Measurements from ENCODE around the gene KIF21B.

The KIF21B gene

DNA sequence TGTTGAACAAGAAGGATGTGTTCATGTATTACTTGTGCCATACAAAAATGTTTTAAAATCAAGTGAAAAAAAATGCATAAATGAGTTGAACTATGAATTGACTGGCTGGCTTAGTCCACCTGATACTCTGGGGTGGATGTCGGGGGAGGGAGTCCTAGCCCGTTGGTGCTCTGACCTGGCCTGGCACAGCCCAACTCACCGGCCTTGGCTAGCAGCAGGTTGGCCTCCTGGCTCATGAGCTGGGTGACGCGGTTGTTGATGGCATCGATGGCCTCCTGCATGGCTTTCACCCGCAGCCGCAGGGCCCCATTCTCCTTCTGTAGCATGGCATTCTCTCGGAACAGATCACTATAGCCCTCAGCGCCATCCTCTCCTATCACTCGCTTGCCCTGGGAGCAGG is 21.6 kb downstream of the KIF21B start:
- FAIRE-seq (peak; percentile 49), DNase-seq (ENCODE audit: insufficient read length, low spot score) (no peak)

DNA sequence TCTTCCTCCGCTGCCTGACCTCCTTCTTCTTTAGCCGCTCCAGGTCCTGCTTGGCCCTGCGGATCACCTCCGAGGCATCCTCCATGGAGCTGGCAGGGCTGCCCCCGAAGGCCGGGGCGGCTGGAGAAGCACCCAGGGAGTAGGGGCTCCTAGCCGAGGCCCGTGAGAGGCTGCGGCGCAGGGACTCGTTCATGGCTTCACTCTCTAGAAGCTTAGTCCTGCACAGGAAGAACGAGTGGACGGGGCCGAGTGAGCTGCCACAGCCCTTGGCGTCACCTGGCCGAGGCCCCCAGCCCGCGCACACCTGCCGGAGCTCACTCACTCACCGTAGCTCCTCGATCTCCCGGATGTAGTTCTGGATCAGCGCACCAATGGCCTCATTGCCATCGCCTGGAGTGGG is 23.1 kb downstream of the KIF21B start:
- DNase-seq (ENCODE audit: insufficient read length, low spot score) (no peak), FAIRE-seq (no peak)

DNA sequence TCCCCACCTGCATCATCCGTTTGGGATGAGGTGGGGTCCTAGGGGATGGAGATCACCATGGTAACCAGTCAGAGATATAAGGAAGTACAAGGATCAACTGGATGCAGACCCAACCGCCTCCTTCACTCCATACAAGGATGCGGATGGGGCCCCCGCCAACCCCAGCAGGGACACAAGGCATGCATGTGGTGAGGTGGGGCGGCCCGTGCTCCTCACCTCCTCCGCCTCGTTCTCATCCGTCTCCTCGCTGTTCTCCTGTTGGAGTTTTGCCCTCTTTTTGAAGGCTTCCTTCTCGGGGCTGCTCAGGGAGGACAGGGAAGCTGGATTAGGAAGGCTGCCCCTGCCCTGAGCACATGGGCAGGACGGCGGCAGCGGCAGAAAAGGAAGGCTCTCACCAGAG is 23.8 kb downstream of the KIF21B start:
- FAIRE-seq (no peak), DNase-seq (ENCODE audit: insufficient read length, low spot score) (no peak)

DNA sequence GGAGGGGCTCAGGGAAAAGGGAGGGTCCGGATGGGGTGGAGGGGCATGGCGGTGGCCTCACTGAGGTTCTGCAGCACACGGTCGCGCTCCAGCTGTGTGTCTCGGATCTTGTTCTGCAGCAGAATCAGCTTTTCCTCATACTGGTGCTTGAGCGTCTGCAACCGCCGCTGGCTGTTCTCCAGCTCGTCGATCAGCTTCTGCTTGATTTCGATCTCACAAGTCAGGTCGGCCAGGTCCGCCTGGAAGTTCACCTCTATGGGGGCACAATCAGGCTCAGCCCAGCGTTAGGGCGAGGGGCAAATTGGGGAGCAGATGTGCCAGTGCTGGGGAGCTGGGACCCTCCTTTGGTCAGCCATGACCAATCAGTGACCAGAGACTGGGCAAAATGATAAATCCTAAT is 25.2 kb downstream of the KIF21B start:
- DNase-seq (ENCODE audit: insufficient read length, low spot score): no peak
- FAIRE-seq: no peak

DNA sequence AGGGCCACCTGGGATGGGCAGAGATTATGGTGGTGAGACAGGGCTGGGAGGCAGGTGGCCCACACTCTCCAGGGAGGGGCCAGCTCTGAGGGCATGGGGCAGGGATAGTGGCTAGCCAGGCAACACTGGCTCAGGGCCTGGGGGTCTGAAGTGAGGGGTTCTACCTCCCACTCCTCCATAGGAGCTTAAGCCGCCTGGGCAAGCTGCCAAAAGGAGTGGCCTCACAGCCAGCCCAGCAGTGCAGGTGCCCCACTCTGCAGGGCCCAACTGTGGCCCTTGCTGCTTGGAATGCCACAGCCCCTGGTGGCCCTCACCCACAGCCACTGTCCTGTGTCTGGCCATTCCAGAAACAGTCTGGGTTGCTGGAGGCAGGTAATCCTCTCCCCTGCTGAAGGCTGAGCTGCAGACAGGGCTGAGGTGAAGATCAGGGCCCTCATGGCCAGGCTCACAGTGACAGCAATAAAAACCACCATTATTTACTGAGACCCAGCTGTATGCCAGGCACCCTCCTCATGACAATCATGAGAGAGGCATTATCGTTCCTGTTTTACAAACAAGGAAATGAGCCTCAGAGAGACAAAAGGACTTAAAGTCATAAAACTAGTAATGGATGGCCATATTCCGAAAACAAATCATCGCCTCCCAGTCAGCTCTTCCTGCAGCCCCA is 31.0 kb downstream of the KIF21B start:
- DNase-seq (ENCODE audit: insufficient read length, low spot score) (no peak), FAIRE-seq (no peak)

DNA sequence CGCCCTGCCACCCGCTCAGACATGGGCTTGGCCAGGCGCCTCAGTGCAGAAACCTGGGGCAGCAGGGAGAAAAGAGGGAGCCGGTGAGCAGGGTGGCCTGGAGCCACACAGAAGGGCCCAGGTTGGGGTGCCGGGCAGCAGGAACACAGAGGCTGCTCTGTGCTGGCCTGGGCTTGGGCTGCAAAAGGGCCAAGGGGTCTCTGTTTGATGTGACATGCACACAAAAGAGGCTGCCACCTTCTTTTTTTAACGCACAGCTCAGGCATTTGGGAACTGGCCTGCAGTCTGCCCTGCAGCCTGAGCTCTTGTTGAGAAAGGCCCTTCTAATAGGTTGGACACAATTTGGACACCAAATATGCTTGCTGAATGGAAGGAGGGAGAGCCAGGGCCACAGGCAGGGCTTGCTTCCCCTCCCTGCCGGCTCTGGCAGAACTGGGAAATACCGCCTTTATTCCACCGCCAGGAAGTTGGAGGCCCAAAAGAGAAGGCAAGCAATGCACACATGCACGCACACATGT is 32.4 kb downstream of the KIF21B start:
- FAIRE-seq (no peak), DNase-seq (ENCODE audit: insufficient read length, low spot score) (no peak)

DNA sequence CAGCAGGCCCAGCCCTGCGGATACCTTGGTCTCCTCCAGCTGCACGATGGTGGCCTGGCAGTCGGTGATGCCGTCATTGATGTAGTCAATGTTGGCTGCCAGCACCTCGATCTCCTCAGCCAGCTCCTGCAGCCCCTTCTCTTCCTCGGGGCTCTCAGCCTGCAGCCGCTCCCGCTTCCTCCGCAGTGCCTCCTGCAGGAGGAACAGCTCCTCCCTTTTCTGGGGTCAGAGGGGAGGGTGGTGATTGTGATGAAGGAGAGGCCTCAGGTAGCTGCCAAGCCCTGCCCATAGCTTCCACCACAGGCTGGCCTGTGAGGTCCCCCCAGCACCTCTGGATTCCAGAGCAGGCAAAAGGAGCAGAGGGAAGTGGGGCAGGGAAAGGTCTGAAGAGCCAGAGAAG is 33.4 kb downstream of the KIF21B start:
- FAIRE-seq: no peak
- DNase-seq (ENCODE audit: insufficient read length, low spot score): no peak

DNA sequence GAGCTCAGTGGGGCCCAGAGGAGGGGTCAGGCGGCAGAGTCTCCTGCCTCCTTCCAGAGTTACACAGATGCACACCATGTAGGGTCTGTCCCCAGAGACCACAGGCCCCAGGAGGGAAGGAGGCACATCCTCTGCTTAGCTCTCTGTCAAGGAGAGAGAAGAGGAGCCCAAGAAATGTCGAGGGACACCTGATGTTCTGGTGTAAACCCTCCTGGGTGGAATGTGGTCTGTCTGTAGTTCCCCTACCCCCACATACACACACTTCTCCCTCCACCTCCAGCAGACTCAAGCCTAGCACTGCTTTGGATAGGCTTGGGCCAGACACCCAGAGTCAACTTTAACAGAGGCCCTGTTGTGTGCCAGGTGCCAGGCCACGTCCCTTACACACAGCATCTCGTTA is 34.2 kb downstream of the KIF21B start:
- DNase-seq (ENCODE audit: insufficient read length, low spot score) (no peak), FAIRE-seq (peak; percentile 13)

DNA sequence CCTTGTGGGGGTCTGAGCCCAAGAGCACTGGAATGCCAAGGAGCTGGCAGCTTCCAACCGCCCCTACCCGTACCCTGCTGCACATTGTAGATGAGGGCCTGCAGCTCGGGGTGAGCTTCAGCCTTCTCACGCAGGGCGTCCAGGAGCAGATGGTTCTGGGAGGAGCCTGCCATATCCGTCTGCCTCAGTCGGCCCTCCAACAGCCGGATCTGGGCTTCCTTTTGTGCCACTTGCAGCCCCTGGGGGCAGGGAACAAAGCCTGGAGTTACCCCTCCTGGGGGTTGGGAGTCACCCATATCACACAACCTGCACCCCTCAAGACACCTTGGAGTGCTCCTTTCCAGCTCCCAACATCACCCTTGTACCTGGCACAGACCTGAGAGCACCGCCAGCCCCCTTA is 34.8 kb downstream of the KIF21B start:
- FAIRE-seq: no peak
- DNase-seq (ENCODE audit: insufficient read length, low spot score): no peak

DNA sequence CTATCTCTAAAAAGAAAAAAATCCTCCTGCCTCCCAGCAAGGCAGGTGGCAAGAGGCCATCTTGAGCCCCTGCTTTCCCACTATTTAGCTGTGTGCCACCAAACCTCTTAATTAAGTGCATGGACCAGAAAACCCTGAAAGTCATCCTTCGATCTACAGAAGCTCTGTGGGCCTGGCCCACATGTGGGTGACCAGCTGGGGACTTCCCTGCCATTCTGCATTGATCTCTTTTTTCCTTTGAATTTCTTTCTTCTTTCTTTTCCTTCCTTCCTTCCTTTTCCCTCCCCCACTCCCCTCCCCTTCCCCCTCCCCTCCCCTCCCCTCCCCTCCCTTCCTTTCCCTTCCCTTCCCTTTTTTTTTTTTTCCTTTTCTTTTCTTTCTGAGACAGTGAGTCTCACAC is 38.0 kb downstream of the KIF21B start:
- no peak for FAIRE-seq
- no peak for DNase-seq (ENCODE audit: insufficient read length, low spot score)

DNA sequence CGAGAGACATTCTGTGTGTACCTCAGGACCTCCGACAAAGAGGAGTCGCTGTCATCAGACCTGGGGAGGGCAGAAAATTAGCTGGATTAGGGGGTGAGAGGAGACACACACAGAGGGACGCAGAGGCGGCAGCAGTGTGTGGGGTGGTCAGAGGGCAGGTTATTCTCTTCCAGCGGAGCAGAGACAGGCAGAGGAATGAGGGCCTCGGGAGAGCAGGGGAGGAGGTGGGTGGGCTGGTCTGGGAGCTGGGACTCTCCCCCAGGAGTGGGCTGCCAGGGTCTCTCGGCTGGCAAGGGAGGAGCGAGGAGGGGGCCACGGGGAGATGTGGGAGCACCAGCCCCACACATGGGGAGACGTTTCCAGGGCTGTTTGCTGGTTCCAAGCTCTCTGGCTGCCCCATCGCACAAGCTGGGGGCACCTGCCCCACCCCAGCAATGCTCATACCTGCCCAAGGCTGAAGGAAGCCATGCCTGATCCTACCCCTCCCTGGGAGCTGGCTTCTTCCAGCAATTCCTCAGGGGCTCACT is 40.4 kb downstream of the KIF21B start:
- FAIRE-seq: no peak
- DNase-seq (ENCODE audit: insufficient read length, low spot score): no peak

DNA sequence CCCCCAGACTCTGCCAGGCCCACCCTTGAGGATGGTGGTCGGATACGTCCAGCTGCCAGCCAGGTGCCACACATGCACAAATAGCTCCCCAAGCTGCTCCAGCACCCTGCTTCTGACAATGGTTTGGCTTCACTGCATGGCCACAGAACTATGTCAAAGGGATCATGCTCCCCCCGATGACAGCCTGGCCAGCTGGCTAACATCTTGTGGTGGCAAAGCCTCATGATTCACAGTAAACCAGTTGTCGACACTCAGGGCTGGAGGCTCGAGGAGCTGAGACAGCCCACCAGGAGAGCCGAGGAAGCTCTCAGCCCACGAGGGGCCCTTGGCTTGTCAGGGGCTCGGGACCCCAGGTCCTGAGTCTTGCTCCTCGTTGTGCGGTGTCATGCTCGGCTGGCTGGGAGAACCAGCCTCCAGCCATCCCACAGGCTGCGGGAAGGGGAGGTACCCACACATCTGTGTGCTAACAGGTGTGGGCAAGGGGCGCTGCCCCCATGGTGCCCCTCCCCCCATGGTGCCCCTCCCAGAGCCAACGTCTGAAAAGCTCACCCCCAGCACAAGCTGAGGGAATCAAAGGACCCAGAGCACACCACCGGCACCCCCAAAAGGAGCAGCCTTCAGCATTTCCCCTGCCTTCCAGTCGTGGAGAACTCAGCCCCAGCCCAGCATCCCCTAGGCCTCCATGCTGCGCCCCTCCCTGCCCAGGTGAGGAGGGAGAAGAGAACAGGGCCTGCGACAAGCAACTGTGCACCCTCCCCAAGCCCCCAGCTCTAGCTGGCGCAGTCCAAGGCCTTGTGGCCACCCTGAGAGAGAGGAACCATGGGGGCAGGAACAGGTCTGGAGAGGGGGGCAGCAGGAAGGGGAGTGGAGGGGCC is 41.2 kb downstream of the KIF21B start:
- DNase-seq (ENCODE audit: insufficient read length, low spot score): no peak
- FAIRE-seq: peak; percentile 23

DNA sequence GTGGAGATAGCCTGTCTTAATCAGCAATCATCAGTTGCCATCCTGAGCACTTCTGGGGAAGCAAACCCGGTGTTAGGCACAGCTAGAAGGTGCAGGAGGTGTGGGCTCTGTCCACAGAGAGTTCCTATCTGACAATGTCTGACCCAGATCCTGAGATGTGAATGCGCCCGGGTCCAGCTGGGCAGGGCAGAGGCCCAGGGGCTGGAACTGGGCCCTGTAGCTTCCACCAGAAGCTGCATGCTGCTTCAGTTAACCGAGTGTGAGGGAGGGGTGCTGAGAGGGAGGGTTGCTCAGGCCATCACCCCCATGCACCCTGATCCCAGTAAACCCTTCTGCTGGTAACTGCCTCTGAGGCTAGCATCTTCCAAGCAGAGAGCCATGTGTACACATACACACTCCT is 42.2 kb downstream of the KIF21B start:
- FAIRE-seq (no peak), DNase-seq (ENCODE audit: insufficient read length, low spot score) (no peak)

DNA sequence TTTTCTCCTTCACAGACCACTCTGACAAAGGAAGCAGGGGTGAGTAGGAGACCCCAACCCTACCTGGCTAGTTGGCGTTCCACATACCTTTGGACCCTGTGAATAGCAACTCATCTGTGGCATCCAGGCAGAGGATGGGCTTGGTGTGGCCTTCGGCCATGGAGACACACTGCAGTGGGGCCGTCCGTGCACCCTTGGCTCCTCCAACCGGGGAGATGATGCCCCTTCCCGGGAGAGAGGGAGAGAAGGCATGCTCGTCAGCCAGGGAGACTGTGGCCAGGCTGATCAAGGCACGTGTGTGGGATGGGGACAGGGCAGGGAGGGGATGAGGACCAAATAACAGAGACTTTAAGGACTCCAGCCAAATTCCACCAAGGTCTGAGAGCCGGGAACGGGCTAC is 42.6 kb downstream of the KIF21B start:
- DNase-seq (ENCODE audit: insufficient read length, low spot score) (no peak), FAIRE-seq (no peak)

DNA sequence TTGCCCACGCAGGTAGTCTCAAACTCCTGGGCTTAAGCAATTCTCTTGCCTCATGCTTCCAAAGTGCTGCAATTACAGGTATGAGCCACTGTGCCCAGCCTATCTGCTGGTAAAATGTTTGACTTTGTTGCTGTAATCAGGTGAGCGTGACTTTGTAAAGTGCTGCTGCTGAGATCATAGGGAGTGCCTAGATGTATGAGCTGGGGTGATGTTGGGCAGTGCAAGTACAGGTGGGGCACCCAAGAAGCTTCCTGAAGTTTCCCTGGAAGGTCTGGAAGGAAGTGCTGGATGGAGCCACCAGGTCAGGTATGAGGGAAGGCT is 43.1 kb downstream of the KIF21B start:
- DNase-seq (ENCODE audit: insufficient read length, low spot score) (no peak), FAIRE-seq (no peak)

DNA sequence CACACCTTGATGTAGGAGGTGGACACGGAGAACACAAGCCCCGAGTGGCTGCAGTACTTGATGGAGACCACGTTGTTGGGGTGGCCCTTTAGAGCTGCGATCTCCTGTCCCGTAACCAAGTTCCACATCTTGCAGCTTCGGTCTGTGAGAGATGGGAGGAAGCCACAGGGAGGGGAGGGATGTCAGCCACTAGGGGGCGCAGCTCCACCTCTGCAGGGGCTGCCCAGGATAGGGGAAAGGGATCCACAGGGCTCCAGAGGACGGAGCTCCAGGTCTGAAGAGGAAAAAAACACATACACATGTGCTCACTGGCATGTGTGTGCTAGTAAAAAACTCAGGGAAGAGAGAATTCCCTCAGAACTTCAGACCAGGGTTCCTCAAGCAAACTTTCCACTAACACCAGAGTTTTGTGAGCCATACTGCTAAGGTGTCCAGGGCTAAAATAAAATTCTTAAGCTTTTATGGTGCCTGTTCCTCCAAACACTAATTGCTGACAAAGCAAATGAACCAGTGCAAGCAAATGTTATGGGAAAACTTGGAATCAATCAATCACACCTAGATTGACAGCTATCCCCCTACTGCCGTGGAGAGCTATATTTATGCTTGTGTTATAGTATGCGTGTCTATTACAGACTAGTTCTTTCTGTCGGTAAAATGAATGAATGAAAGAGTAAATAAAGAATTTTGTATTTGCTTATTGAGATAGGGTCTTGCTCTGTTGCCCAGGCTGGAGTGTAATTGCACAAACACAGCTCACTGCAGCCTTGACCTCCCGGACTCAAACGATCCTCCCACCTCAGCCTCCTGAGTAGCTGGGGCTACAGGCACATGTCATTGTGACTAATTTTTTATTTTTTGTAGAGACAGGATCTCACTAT is 43.7 kb downstream of the KIF21B start:
- no peak for FAIRE-seq

DNA sequence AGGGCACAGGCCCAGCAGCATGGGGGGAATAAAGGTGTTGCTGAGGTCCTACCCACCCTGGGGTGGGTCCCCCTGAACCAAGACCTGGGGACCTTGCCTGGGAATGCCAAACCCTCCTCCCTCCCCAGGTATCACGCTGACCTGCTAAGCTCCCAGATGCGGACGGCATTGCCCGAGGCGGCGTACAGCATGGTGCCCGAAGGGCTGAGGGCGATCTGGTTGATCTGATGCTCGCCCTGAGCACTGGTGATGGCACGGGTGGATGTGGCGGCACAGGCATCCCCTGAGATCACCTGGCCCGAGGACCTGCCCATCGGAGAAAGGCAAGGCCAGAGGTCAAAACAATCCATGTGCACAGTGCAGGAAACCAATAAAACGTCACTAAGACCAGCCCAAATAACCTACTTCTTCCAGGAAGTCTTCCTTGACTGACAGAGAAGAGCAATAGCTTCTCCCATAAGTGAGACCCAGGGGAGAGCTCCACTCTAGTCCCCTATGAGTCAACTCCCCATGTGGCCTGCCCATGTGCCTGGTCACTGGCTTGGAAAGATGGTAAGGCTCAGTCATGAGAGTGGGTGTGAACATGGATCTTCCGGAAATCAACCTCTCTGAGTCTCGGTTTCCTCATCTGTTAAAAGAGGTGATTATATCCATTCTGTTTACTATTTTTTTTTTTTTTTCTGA is 46.3 kb downstream of the KIF21B start:
- DNase-seq (ENCODE audit: insufficient read length, low spot score) (no peak), FAIRE-seq (no peak)

More for the DNA sequence above, 43.7 kb downstream of the KIF21B start:
- DNase-seq (ENCODE audit: insufficient read length, low spot score): no peak

DNA sequence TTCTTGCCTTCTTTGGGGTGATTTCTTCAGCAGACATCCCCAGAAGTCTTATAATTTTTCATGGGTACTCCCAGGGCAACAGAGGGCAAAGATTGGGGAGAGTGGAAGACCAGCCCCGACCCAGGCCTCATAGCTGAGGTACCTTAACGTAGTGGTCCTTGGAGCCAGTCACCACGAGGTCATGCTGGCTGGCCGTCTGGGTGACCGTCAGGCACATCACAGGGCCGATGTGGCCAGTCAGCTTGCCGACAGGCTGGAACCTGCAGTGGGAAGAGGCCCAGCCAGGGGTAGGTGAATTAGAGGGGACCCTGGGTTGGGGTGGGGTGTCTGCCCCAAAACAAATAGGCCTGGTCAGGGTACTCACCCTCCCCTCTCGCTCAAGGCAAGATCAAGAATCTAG is 46.9 kb downstream of the KIF21B start:
- DNase-seq (ENCODE audit: insufficient read length, low spot score) (no peak), FAIRE-seq (no peak)

DNA sequence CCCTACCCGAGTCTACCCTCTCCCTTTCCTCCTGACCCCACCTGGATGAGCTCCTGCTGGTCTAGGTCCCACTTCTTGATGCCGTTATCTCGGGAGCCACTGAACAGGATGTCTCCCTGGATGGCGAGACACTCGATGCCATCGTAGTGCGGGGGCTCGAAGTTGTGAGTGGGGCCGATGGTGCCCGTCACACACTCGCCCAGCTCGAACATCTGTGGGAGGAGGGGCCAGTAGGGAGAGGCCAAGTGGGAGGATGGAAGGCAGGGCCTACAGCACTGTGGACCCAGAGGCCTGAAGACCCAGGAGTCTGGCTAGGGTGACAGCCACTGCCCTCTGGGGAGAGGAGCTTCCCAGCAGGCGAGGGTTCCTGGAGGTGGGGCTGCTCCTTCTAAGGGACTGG is 48.1 kb downstream of the KIF21B start:
- no peak for DNase-seq (ENCODE audit: insufficient read length, low spot score)
- no peak for FAIRE-seq

DNA sequence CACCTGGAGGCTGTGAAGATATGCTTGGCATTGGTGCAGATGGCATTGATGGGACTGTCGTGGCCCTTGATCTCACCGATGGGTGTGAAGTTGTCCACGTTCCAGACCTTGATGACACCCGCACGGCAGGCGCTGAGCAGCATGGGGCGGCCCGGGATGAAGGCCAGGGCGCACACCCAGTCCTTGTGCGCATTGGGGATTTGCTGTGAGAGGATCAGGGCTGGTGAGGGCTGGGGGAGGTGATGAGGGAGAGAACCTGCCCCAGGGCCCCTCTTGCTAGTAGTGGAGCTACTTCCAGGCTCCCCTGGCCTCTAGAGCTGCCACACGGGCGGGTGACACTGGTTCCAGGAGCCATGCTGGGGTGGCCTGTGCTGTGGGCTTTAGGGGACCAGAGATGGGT is 48.8 kb downstream of the KIF21B start:
- FAIRE-seq: no peak
- DNase-seq (ENCODE audit: insufficient read length, low spot score): no peak
